IMR-90 (cell line): ENCODE data around the gene GRK2. TPM values are rescaled to one million over a fixed set of nuclear protein-coding genes. Genes with fewer than 3 reads are reported as not detected.

ENCODE experiments used
- ATAC-seq: fragments of 200-7000 bp; cut with Tn5 transposase; 2 replicates; pipeline ENCODE4 v1.9.1; 2020; ENCODE audit warnings: low read depth, mild to moderate bottlenecking, moderate library complexity
- BruUV-seq: library from RNA; stranded (reverse); fragments of 400-500 nt; replicated peaks from 2 replicates; lab custom pipeline; 2021; lab: Mats Ljungman, UMichigan
- CTCF ChIA-PET: fragments of 300-600 bp; formaldehyde crosslinking; extraction: SDS; loops from one replicate; lab custom pipeline; 2021; ENCODE audit warnings: antibody characterized with exemption; lab: Yijun Ruan, JAX
- POLR2A ChIA-PET: fragments of 300-600 bp; sonication (Branson Sonifier 250); formaldehyde crosslinking; loops from one replicate; lab custom pipeline; 2022; ENCODE audit warnings: antibody characterized with exemption; ENCODE audit not compliant: unreplicated experiment; lab: Charles Lee
- DNase-seq: peaks from one replicate; pipeline ENCODE4 v3.0.0; 2013
- H2AFZ ChIP-seq: replicated peaks from 2 replicates; pipeline ENCODE3; 2013; ENCODE audit warnings: low read length, mild to moderate bottlenecking; ENCODE audit not compliant: poor library complexity
- H2AK5ac ChIP-seq: 2 replicates; pipeline ENCODE4 v1.6.1; 2013; ENCODE audit warnings: low read depth, low read length, inconsistent platforms
- H2AK9ac ChIP-seq: replicated peaks from 2 replicates; pipeline ENCODE3; 2013; ENCODE audit warnings: mild to moderate bottlenecking, low read depth, low read length, moderate library complexity; ENCODE audit not compliant: poor library complexity
- H2BK120ac ChIP-seq: 2 replicates; pipeline ENCODE4 v1.6.1; 2013; ENCODE audit warnings: low read depth, low read length, inconsistent platforms
- H2BK15ac ChIP-seq: 3 replicates; pipeline ENCODE4 v1.6.1; 2013; ENCODE audit warnings: low read depth, low read length, inconsistent platforms
- H2BK20ac ChIP-seq: 2 replicates; pipeline ENCODE4 v1.6.1; 2013; ENCODE audit warnings: low read depth, mild to moderate bottlenecking, inconsistent platforms, low read length, moderate library complexity
- H2BK5ac ChIP-seq: 2 replicates; pipeline ENCODE4 v1.6.1; 2013; ENCODE audit warnings: mild to moderate bottlenecking, low read depth, low read length, inconsistent platforms; ENCODE audit not compliant: poor library complexity, severe bottlenecking
- H3K14ac ChIP-seq: replicated peaks from 2 replicates; pipeline ENCODE4 v1.6.1; 2013; ENCODE audit warnings: low read depth, low read length, inconsistent platforms
- H3K18ac ChIP-seq: 2 replicates; pipeline ENCODE4 v1.6.1; 2013; ENCODE audit warnings: low read depth, low read length, control low read depth
- H3K23ac ChIP-seq: 2 replicates; pipeline ENCODE4 v1.6.1; 2013; ENCODE audit warnings: low read depth, low read length, inconsistent platforms
- H3K27ac ChIP-seq: 2 replicates; pipeline ENCODE4 v1.5.1; 2013; ENCODE audit warnings: mild to moderate bottlenecking, control low read depth, low read length; ENCODE audit not compliant: insufficient read depth
- H3K27me3 ChIP-seq: 2 replicates; pipeline ENCODE4 v1.6.1; 2013; ENCODE audit warnings: low read length; ENCODE audit not compliant: control insufficient read depth, insufficient read depth
- H3K36me3 ChIP-seq: 2 replicates; pipeline ENCODE4 v1.6.1; 2013; ENCODE audit warnings: low read length, mixed read lengths; ENCODE audit not compliant: control insufficient read depth, insufficient read depth
- H3K4ac ChIP-seq: 2 replicates; pipeline ENCODE4 v1.6.1; 2013; ENCODE audit warnings: low read depth, low read length, inconsistent platforms
- H3K4me1 ChIP-seq: 2 replicates; pipeline ENCODE4 v1.6.1; 2013; ENCODE audit warnings: low read length, mixed read lengths; ENCODE audit not compliant: control insufficient read depth, insufficient read depth
- H3K4me2 ChIP-seq: 2 replicates; pipeline ENCODE4 v1.6.1; 2013; ENCODE audit warnings: low read depth, mild to moderate bottlenecking, control low read depth, low read length, moderate library complexity
- H3K4me3 ChIP-seq: 2 replicates; pipeline ENCODE4 v1.5.1; 2013; ENCODE audit warnings: low read depth, mild to moderate bottlenecking, control low read depth, low read length, moderate library complexity; ENCODE audit not compliant: insufficient read depth
- H3K56ac ChIP-seq: 2 replicates; pipeline ENCODE4 v1.6.1; 2013; ENCODE audit warnings: low read length, inconsistent platforms; ENCODE audit not compliant: insufficient read depth; ENCODE audit errors: extremely low read depth
- H3K79me1 ChIP-seq, 2 experiments: 2 replicates each; pipeline ENCODE4 v1.6.1; 2013; ENCODE audit warnings: low read length in 2 of 2, inconsistent platforms in 1 of 2, low read depth in 1 of 2
- H3K9ac ChIP-seq: 2 replicates; pipeline ENCODE4 v1.6.1; 2013; ENCODE audit warnings: low read depth, low read length, control low read depth
- H3K9me1 ChIP-seq: 2 replicates; pipeline ENCODE4 v1.6.1; 2013; ENCODE audit warnings: low read length, inconsistent platforms; ENCODE audit not compliant: insufficient read depth
- H3K9me3 ChIP-seq: 2 replicates; pipeline ENCODE4 v1.6.1; 2013; ENCODE audit warnings: low read length; ENCODE audit not compliant: control insufficient read depth, insufficient read depth
- H4K20me1 ChIP-seq: 2 replicates; pipeline ENCODE4 v1.6.1; 2013; ENCODE audit warnings: low read length, inconsistent platforms; ENCODE audit not compliant: insufficient read depth
- H4K5ac ChIP-seq: 2 replicates; pipeline ENCODE4 v1.6.1; 2013; ENCODE audit warnings: mild to moderate bottlenecking, low read depth, low read length, control low read depth
- H4K8ac ChIP-seq, 2 experiments: 2 replicates each; pipeline ENCODE4 v1.6.1; 2013; ENCODE audit warnings: low read depth in 2 of 2, low read length in 2 of 2, control low read depth in 1 of 2, inconsistent platforms in 1 of 2
- H4K91ac ChIP-seq: 2 replicates; pipeline ENCODE4 v1.6.1; 2013; ENCODE audit warnings: low read depth, low read length, inconsistent platforms; ENCODE audit not compliant: insufficient read depth
- CEBPB ChIP-seq: IDR thresholded peaks from 2 replicates; pipeline ENCODE4 v1.6.1; 2012; ENCODE audit warnings: low read depth, low read length, improper control_type of control experiment
- MAZ ChIP-seq: IDR thresholded peaks from 2 replicates; pipeline ENCODE4 v1.6.1; 2012; ENCODE audit warnings: low read depth, mild to moderate bottlenecking, low read length, improper control_type of control experiment, moderate library complexity, borderline replicate concordance
- WGBS, 2 experiments: methylation state at CpG; one replicate each; pipeline versions ENCODE4 v1.1.5 to v1.1.7; 2013; ENCODE audit warnings: missing lambda C conversion rate in 2 of 2; ENCODE audit not compliant: insufficient read length in 1 of 2; ENCODE audit errors: extremely low coverage in 2 of 2; 5-methylcytosine and 5-hydroxymethylcytosine counted together
- dilution Hi-C: fragments of 300-500 bp; cut with HindIII; formaldehyde crosslinking; loops from one replicate; pipeline ENCODE4 v1.14.3; 2018; ENCODE audit warnings: low sequenced_read_pairs; ENCODE audit not compliant: unreplicated experiment
- in situ Hi-C: fragments of 300-500 bp; cut with MboI; formaldehyde crosslinking; loops from 3 replicates; pipeline ENCODE4 v1.14.3; 2019; ENCODE audit warnings: low sequenced_read_pairs, inconsistent platforms, mixed read lengths
- intact Hi-C: fragments of 100-400 bp; cut with micrococcal nuclease; formaldehyde crosslinking; loops from 2 replicates; pipeline ENCODE4 v1.10.0; 2022
- polyA plus RNA-seq, 3 experiments: library from polyadenylated mRNA; depleted of rRNA; stranded (reverse); fragments of >200 nt; gene quantifications; 2 replicates each; pipeline ENCODE4 v1.2.3, GENCODE V29; 2012; ENCODE audit warnings: low replicate concordance in 1 of 3
- total RNA-seq: library from RNA; depleted of rRNA; stranded (reverse); fragments of >200 nt; gene quantifications from 2 replicates; pipeline ENCODE4 v1.2.3, GENCODE V29; 2012

The GRK2 gene
- total and polyA plus RNA-seq, 2 of the 4 experiments (the other 2 are of a cell fraction), result 26.7 to 41.8 TPM

- TF ChIP-seq CEBPB (no peak), MAZ (no peak)
- H3K4me1 ChIP-seq, result peaks cover 32% of the 10 kb centered on the region
- H4K20me1 ChIP-seq, result peaks cover 25% of the 10 kb centered on the region
- peaks cover 31 to 100% of the 10 kb centered on the region in 2 experiments for H3K79me1 ChIP-seq
- no peaks in the 10 kb centered on the region for H3K27me3 ChIP-seq
- H3K9me1 ChIP-seq, result peaks cover 26% of the 10 kb centered on the region
- H3K14ac ChIP-seq, result no peak overlapping the region
- no peak for DNase-seq
- H3K9ac ChIP-seq, result no peak overlapping the region
- H4K5ac ChIP-seq, result no peak overlapping the region; the same call in 1 of the 2 replicates
- WGBS, 2 experiments, result 83% methylated on average over 32 of the region's 35 CpGs; no CpG with 5 or more reads in 1 of the 2 experiments
- no peak overlapping the region for H3K4me3 ChIP-seq
- no peak overlapping the region for H3K18ac ChIP-seq
- H3K9me3 ChIP-seq, result no peaks in the 10 kb centered on the region
- H2AFZ ChIP-seq, result no peak overlapping the region
- peaks cover 11% of the 10 kb centered on the region for H3K36me3 ChIP-seq
- no peak for ATAC-seq
- in situ Hi-C loops (no loop called here), dilution Hi-C loops (no loop called here), intact Hi-C loops (no loop called here)
- H2AK5ac ChIP-seq, result peak overlapping the region; percentile 40
- H2BK120ac ChIP-seq, result no peak overlapping the region
- H3K23ac ChIP-seq, result no peak overlapping the region
- H2BK5ac ChIP-seq, result no peak overlapping the region
- no peak overlapping the region for H3K4ac ChIP-seq
- ChIA-PET CTCF (interaction anchor here (1.0 kb wide), 1 partner anchor 13 kb away, joined by 3 read pairs; no protein-coding TSS in a partner anchor), POLR2A (no interaction called here)
- peak overlapping the region; percentile 13 for H2AK9ac ChIP-seq
- 0 out of 2 replicates have a peak overlapping the region, but pooled peaks have one; percentile 6 for H2BK20ac ChIP-seq
- H3K4me2 ChIP-seq, result no peak overlapping the region
- H3K27ac ChIP-seq, result no peak overlapping the region
- H4K91ac ChIP-seq, result peak overlapping the region; percentile 90; the same call in 1 of the 2 replicates
- no peak overlapping the region for H2BK15ac ChIP-seq
- H3K56ac ChIP-seq, result no peak overlapping the region
- H4K8ac ChIP-seq, result no peak overlapping the region
- BruUV-seq, result no TSS peak
Measured at GRCh38 chr11:67274768-67275605, 8.7 kb downstream of the GRK2 start.
